Measurements from ENCODE around the gene ALAD.
"Not testable (repeated sequence)": the region's sequence is repeated elsewhere in the genome, so short reads cannot be mapped to it uniquely, and the experiment has no call there.

The ALAD gene

DNA sequence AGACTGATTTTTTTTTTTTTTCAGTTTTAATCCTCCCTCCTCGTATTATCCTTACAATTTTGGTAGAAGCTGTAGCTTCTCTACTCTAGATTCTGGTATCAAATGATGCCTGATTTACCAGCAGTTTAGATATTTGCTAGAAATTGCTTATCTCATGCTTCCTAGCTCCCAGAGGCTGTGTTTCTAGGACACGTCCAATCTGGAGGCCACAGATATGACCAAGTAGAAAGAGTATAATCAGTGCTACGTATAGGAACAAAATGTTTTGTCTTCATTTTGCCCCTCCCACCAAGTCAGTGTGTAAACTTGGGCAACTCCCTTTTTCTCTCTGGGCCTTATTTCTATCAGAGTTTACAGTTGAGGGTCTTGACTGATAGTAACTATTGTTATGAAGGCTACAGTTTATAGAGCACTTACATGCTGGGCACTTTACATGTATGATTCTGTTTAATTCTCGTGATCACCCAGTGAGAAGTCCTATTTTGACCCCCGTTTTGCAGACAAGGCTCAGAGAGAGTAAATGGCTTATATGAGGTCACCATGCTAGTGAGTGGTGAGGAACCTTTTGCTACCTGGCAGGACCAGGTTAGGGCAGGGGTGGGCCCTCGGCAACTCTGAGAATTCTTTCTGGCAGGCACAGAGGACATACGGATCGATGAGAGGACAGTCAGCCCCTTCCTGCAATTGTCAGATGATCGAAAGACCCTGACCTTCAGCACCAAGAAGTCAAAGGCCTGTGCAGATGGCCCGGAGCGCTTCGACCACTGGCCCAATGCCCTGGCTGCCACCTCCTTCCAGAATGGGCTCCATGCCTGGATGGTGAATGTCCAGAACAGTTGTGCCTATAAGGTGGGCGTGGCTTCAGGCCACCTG, 31.9 kb downstream of the ALAD start:
- Histone ChIP-seq H3K9ac (ENCODE audit: low read length) (no peak overlapping the region), H3K4me3 (ENCODE audit: insufficient read depth, low read length, poor library complexity, severe bottlenecking) (no peak overlapping the region), H4K20me1 (ENCODE audit: low read depth, low read length) (no peaks in the 10 kb centered on the region), H3K9me2 (replicated peaks; ENCODE audit: insufficient read depth, low read length) (no peaks in the 10 kb centered on the region), H3K36me3 (ENCODE audit: low read length) (no peaks in the 10 kb centered on the region), H2AFZ (ENCODE audit: low read depth, low read length, severe bottlenecking) (no peak overlapping the region), H3K27ac (ENCODE audit: low read depth, low read length) (no peak overlapping the region), H3K9me3 (ENCODE audit: insufficient read depth, low read length) (no peaks in the 10 kb centered on the region), H3K27me3 (ENCODE audit: low read length) (no peaks in the 10 kb centered on the region), H3F3A (ENCODE audit: insufficient read depth) (no peaks in the 10 kb centered on the region), H3K79me2 (ENCODE audit: insufficient read depth, low read length) (no peaks in the 10 kb centered on the region), H3K4me2 (ENCODE audit: low read depth, low read length, poor library complexity, severe bottlenecking) (no peak overlapping the region)
- TF ChIP-seq, protein P1, sequence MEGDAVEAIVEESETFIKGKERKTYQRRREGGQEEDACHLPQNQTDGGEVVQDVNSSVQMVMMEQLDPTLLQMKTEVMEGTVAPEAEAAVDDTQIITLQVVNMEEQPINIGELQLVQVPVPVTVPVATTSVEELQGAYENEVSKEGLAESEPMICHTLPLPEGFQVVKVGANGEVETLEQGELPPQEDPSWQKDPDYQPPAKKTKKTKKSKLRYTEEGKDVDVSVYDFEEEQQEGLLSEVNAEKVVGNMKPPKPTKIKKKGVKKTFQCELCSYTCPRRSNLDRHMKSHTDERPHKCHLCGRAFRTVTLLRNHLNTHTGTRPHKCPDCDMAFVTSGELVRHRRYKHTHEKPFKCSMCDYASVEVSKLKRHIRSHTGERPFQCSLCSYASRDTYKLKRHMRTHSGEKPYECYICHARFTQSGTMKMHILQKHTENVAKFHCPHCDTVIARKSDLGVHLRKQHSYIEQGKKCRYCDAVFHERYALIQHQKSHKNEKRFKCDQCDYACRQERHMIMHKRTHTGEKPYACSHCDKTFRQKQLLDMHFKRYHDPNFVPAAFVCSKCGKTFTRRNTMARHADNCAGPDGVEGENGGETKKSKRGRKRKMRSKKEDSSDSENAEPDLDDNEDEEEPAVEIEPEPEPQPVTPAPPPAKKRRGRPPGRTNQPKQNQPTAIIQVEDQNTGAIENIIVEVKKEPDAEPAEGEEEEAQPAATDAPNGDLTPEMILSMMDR (IDR thresholded peaks at IDR 0.05; ENCODE audit: insufficient read depth, low read length, poor library complexity, severe bottlenecking), result no peak
- TF ChIP-seq EZH2phosphoT487 (conservative IDR thresholded peaks at IDR 0.05; ENCODE audit: low read length), result no peak

DNA sequence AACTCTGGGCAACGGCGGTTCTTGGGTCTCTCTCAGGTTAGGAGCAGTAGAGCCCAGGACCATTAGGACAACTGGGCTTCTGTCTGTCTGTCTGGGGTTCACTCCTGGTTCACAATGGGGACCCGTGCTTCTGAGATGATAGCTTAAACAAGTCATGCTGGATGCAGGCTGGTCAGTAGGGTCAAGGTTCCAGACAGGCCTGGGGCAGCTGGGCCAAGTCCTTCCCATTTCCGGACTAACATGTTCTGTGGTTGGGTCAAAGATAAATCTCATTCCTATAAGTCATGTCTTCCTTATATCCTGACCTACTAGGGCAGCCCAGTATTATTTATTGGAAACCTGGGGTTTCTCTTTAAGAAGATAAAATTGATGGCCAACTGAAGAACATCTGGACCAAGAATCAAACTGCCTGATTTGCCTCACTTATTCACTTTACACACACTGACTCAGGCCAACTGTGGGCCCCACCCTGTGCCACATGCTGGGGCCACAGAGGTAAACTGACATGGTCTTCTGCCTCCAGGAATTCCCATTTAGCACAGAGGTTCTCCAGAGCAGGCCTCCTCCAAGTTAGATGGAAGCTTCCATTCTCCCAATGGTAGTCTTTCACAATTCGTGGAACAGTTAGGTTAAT, 32.6 kb downstream of the ALAD start:
- H3F3A ChIP-seq (ENCODE audit: insufficient read depth), result no peaks in the 10 kb centered on the region
- no peaks in the 10 kb centered on the region for H4K20me1 ChIP-seq (ENCODE audit: low read depth, low read length)
- no peaks in the 10 kb centered on the region for H3K9me3 ChIP-seq (ENCODE audit: insufficient read depth, low read length)
- no peaks in the 10 kb centered on the region for H3K27me3 ChIP-seq (ENCODE audit: low read length)
- no peak overlapping the region for H3K9ac ChIP-seq (ENCODE audit: low read length)
- no peaks in the 10 kb centered on the region for H3K9me2 ChIP-seq (replicated peaks; ENCODE audit: insufficient read depth, low read length)
- no peak overlapping the region for H3K4me2 ChIP-seq (ENCODE audit: low read depth, low read length, poor library complexity, severe bottlenecking)
- H3K79me2 ChIP-seq (ENCODE audit: insufficient read depth, low read length), result no peaks in the 10 kb centered on the region
- H2AFZ ChIP-seq (ENCODE audit: low read depth, low read length, severe bottlenecking), result no peak overlapping the region
- TF ChIP-seq, protein P1 (IDR thresholded peaks at IDR 0.05; ENCODE audit: insufficient read depth, low read length, poor library complexity, severe bottlenecking), result no peak
- TF ChIP-seq EZH2phosphoT487 (conservative IDR thresholded peaks at IDR 0.05; ENCODE audit: low read length), result no peak
- no peak overlapping the region for H3K4me3 ChIP-seq (ENCODE audit: insufficient read depth, low read length, poor library complexity, severe bottlenecking)
- no peak overlapping the region for H3K27ac ChIP-seq (ENCODE audit: low read depth, low read length)
- no peaks in the 10 kb centered on the region for H3K36me3 ChIP-seq (ENCODE audit: low read length)

DNA sequence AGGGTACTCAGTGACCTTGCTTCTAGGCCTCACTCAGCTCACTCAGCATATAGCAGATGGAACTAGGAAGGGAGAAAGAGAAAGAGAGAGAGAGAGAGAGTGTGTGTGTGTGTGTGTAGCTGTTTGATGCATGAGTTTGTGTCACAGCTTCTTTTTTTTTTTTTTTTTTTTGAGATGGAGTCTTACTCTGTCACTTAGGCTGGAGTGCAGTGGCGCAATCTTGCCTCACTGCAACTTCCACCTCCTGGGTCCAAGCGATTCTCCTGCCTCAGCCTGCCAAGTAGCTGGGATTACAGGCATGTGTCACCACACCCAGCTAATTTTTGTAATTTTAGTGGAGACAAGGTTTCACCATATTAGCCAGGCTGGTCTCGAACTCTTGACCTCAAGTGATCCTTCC, 35.4 kb downstream of the ALAD start:
- H3K9me3 ChIP-seq (ENCODE audit: insufficient read depth, low read length); H3F3A ChIP-seq (ENCODE audit: insufficient read depth); H3K27me3 ChIP-seq (ENCODE audit: low read length); H3K79me2 ChIP-seq (ENCODE audit: insufficient read depth, low read length); H3K36me3 ChIP-seq (ENCODE audit: low read length); H3K4me2 ChIP-seq (ENCODE audit: low read depth, low read length, poor library complexity, severe bottlenecking); H3K27ac ChIP-seq (ENCODE audit: low read depth, low read length); H2AFZ ChIP-seq (ENCODE audit: low read depth, low read length, severe bottlenecking); H3K9me2 ChIP-seq (replicated peaks; ENCODE audit: insufficient read depth, low read length); H4K20me1 ChIP-seq (ENCODE audit: low read depth, low read length); H3K4me3 ChIP-seq (ENCODE audit: insufficient read depth, low read length, poor library complexity, severe bottlenecking); H3K9ac ChIP-seq (ENCODE audit: low read length): not testable (repeated sequence)

DNA sequence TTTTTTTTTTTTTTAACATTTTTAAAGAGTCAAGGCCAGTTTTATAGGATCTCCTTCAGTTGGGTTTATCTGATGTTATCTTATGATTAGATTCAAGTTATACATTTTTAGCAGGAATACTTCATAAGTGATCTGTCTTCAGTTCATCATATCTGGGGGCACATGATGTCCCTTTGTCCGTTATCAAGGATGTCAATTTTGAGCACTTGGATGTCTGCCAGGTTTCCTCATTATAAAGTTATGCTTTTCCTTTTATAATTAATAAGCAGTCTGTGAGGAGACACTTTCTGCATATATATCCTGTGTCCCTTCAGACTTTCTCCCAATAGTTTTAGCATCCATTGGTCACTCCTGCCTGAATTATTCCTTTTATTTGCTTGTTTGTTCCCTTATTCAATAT, 36.1 kb downstream of the ALAD start:
- Histone ChIP-seq H3K36me3 (ENCODE audit: low read length) (no peaks in the 10 kb centered on the region), H3K9me2 (replicated peaks; ENCODE audit: insufficient read depth, low read length) (no peaks in the 10 kb centered on the region), H3F3A (ENCODE audit: insufficient read depth) (no peaks in the 10 kb centered on the region), H3K27ac (ENCODE audit: low read depth, low read length) (no peak overlapping the region), H2AFZ (ENCODE audit: low read depth, low read length, severe bottlenecking) (no peak overlapping the region), H3K79me2 (ENCODE audit: insufficient read depth, low read length) (no peaks in the 10 kb centered on the region), H3K4me3 (ENCODE audit: insufficient read depth, low read length, poor library complexity, severe bottlenecking) (no peak overlapping the region), H3K4me2 (ENCODE audit: low read depth, low read length, poor library complexity, severe bottlenecking) (no peak overlapping the region), H4K20me1 (ENCODE audit: low read depth, low read length) (no peaks in the 10 kb centered on the region), H3K9me3 (ENCODE audit: insufficient read depth, low read length) (no peaks in the 10 kb centered on the region), H3K27me3 (ENCODE audit: low read length) (no peaks in the 10 kb centered on the region), H3K9ac (ENCODE audit: low read length) (no peak overlapping the region)
- no peak for TF ChIP-seq EZH2phosphoT487 (conservative IDR thresholded peaks at IDR 0.05; ENCODE audit: low read length)
- TF ChIP-seq, protein P1 (IDR thresholded peaks at IDR 0.05; ENCODE audit: insufficient read depth, low read length, poor library complexity, severe bottlenecking), result no peak

All from SU-DHL-6 (cell line).